Stromal cell of bone marrow (primary cell): ENCODE data around the gene FER.
A peak's percentile ranks its signal among the peaks of the same experiment; 100 is the strongest.
"Not testable (repeated sequence)": the region's sequence is repeated elsewhere in the genome, so short reads cannot be mapped to it uniquely, and the experiment has no call there.

Experiments
- DNase-seq: peaks from one replicate; pipeline ENCODE4 v3.0.0-alpha.2; 2012; ENCODE audit warnings: low read depth

FER gene

DNA sequence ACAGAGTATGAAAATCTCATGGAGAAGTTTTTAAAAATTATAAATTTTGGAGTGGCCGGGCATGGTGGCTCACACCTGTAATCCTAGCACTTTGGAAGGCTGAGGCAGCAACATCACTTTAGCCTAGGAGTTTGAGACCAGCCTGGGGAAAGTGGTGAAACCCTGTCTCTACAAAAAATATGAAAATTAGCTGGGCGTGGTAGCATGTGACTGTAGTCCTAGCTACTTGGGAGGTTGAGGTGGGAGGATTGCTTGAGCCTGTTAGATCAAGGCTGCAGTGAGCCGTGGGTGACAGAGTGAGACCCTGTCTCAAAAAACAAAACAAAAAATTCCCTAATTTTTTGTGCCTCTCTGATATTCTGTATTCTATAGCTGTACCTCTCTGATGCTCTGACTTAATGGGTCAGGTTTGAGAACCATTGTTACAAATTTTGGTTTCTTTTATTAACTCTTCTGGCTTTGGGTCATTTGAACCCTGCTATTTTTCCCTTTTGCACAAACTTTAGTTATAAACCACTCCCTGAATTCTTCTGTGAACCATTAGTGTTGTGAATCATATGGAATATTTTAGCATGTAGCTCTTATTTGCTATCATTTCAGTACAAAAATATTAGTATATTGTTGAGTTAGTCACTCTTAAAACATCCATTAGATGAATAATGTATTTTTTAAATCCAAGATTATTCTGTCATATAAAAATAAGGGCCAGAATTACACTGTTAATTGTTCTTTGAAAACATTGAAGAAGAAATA is 51.0 kb downstream of the FER start:
- no peak for DNase-seq

DNA sequence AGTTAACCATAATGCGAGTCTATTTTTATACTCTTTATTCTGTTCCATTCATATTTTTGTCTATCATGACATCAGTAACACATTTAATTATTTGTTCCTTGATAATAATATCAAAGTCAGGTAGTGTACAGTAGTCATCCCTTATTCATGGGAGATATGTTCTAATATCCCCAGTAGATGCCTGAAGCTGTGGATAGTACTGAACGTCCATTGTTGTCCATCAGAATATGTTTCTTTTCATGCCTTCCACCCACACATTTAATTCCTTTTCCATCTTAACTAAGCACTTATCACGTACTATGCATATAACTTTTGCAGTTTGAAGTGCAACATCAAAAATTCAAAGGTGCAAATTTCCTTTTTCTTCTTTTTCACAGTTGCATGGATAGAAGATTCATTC is 53.6 kb downstream of the FER start:
- DNase-seq: no peak

DNA sequence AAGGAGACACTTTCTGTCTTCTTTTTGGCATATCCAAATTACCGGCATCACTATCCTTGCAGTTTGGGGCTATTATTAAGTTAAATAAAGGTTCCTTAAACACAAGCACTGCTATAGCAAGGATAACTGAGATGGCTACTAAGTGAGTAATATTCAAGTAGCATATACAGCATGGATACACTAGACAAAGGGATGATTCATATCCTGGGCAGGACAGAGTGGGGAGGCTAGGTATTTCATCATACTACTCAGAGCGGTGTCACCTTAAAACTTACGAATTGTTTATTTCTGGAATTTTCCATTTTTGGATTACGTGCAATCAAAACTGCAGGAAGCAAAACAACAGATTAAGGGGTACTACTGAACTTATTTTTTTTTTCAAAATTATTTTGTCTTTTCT is 54.1 kb downstream of the FER start:
- peak; percentile 66 for DNase-seq

DNA sequence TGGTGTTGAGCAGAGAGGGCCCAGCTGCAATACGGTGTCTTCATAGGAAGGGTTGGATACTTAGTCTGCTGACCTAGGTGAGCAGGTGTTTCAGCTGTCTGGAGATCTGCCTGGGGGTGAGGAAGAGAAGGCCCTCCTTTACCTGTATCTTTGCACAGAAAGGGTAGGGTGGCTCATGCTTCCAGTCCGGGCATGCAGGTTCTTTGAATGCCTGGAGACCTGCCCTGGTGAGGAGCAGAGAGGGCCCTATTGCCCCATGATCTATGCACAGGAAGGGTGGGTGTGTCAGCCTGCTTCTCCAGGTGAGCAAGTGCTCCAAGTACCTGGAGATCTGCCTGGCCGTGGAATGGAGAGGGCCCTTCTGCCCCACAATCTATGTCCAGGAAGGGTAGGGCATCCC is 63.0 kb downstream of the FER start:
- DNase-seq: no peak

DNA sequence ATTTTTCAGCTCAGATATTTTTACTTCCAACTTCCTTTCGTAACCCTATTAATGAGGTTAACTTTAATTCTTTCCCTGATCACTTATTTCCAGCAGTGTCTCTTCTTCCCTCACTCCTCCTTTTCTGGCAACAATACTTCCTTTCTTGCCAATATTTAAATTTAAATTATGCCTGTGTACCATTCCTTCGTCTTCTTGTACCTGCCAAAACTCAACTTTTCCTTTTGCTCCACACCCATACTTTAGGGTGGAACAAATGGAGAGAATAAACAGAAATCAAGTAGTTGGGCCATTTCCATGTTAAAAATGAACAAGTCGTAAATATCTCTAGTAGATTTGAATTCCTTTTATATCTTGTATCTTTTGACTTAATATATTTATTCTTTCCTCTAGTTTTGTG is 66.0 kb downstream of the FER start:
- no peak for DNase-seq

DNA sequence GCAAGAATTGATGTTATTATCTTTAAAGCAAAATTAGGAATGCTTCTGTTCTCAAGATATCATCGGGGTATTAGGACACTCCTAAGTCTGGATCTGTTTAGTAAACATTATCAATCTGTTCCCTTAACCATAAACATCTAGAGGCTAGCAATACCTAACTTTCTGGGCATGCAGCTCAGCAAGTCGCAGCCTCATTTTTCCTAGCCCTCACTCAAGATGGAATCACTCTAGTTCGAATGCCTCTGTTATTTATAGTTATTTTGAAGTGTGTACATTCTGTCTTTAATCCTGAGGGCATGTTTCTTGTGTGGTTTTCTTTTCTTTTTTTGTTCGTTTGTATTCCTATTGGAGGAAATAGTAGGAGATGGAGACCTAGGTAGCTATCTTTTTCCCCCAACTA is 66.9 kb downstream of the FER start:
- DNase-seq: no peak

DNA sequence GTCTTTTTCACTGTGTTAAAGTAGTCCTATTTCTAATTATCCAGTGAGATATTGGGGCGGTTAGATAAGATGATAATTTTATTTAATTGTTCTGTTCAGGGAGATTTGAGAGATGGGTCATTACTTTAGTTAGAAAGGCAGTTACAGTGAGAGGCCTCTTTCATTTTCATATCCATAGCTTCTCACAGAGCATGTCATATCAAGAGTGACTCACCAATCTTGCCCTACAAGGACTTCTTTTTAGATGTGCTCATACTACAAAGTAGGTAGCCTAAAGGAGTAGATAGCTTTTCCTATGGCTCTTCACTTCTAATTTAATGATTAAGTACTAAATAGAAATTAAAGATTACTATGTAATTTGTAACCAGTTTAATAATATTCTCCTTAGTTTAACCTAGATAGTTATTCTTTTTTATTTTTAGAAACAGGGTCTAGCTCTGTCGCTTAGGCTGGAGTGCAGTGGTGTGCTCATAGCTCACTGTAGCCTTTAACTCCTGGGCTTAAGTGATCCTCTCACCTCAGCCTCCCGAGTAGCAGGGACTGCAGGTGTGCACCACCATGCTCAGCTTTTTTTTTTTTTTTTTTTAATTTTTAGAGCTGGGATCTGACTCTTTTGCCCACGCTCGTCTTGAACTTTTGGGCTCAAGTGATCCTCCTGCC is 71.0 kb downstream of the FER start:
- DNase-seq: peak; percentile 48

DNA sequence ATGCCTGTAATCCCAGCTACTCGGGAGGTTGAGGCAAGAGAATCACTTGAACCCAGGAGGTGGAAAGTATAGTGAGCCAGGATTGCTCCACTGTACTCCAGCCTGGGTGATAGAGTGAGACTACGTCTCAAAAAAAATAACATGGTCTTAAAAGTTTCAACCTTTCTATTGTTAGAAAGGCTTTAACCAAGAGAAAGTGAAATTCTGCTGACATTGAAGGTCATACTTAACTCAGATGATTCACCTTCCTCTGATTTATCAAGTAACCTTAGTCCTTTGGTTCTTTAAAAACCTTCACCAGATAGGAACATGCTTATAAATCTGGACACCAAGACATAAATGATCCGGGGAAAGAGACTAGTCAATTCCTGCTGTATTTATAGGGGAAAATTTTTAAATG is 73.3 kb downstream of the FER start:
- no peak for DNase-seq

DNA sequence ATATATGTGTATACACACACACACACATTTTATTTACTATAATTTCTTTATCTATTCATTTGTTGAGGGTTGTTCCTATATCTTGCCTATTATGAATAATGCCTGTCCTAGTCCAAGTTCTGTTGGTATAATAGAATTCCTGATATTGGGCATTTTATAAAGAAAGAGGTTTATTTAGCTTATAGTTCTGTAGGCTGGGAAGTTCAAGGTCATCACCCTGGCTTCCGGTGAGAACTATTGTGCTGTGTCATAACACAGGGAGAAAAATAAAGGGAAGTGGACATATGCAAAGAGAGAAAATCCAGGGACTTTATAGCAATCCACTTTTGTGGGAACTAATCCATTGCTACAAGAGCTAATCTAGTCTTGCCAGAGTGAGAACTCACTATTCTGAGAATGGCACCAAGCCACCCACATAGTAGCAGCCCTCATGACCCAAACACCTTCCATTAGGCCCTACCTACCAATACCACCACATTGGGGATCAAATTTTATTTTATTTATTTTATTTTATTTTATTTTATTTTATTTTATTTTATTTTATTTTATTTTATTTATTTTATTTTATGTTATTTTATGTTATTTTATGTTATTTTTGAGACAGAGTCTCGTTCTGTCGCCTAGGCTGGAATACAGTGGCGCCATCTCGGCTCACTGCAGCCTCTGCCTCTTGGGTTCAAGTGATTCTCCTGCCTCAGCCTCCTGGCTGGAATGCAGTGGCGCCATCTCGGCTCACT is 74.7 kb downstream of the FER start:
- no peak for DNase-seq

DNA sequence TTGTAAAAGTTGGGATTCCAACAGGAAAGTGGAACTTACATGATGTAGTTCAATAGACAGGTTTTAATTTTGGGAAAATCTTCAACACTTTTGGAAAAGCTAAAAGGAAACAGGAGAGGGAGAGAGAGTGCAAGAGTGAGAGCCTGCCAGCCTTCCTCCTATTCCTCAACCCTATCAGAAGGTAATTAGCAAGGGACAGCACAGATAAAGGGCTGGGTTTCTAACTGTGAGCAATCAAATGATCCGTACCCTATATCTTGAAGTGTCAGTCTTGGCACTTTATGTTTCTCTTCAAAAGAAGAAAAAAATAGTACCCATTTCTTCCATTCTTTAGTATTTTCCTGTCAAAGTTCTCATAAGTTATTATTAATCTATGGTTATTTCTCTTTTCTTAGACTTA is 79.4 kb downstream of the FER start:
- DNase-seq: no peak

DNA sequence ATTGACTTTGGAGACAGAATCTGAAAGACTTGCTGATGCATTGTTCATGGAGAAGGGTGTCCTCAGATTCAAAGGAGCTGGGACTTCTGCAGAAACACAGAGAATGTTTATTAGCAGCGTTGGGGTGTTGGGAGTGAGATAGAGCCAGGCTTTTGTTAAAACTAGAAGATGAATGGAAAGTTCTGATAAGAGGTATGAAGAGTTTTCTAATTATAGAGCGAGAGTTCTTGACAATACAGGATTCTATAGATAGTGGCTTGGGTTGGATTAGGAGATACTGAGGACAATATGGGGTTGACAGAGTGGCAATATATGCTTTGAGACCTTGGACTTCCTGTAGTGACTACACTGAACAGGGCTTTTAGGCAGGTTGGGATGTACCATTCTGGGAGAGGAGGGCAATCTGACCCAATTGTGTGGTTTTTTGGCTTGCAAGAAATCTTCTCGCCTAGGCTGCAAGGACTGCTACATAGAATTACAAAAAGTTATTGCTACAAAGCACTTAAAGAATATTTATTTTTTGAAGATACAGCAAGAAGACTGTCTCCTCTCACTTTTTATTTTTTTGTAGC is 83.1 kb downstream of the FER start:
- DNase-seq: no peak

DNA sequence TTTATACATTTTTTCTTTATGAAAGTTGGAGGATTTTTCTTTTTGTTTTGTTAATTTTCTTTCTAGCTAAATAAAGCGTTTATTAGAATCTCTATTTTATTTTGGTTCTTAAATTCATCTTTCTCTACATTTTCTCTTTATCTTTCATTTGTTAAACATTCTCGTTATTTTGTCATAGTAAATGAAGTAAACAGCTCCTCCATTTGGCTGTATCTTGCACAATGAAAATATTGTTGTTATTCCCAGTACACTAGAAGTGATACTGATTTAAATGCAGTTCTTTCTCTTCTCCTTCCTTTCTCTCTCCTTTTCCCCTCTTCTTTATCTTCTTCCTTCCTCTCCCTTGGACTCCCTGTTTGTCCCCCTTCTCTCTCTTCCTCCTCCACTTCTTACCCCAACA is 88.8 kb downstream of the FER start:
- DNase-seq: no peak

DNA sequence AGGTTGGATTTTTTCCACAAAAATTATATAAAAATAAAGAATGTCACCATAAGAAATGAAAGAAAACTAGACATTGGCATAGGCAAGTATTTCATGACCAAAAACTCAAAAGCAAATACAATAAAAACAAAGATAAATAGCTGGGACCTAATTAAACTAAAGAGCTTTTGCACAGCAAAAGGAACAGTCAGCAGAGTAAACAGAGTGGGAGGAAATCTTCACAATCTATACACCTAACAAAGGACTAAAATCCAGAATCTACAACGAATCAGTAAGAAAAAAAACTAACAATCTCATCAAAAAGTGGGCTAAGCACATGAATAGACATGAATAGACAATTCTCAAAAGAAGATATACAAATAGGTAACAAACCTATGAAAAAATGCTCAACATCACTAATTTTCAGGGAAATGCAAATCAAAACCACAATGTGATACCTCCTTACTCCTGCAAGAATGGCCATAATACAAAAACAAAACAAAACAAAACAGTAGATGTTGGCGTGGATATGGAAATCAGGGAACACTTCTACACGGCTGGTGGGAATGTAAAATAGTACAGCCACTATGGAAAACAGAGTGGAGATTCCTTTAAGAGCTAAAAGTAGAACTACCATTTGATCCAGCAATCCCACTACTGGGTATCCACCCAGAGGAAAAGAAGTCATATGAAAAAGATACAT is 94.7 kb downstream of the FER start:
- not testable (repeated sequence) for DNase-seq

DNA sequence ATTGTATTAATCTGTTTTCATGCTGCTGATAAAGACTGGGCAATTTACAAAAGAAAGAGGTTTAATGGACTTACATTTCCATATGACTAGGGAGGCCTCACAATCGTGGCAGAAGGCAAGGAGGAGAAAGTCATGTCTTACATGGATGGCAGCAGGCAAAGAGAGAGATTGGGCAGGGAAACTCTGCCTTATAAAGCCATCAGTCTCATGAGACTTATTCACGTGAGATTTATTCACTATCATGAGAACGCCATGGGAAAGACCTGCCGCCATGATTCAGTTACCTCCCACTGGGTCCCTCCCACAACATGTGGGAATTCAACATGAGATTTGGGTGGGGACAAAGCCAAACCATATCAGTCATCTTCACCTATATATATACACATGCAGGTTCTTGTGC is 103.4 kb downstream of the FER start:
- not testable (repeated sequence) for DNase-seq

DNA sequence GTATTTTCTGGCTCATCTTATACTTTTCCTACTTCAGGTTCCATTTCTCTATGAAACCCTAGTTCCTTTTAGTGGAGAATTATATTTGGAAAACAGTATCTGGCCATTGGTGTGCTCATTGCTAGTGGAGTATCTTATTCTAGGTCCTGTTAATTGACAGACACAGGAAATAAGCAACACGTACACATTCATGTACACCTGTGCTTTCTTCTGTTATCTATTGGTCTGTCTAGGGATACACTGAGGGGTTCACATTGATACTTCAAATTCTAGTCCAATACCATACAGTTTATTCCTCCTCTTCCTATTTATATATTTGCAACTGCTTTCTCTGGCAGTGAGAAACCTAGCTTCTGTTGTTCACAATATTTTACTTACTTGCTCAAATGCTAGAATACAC is 110.2 kb downstream of the FER start:
- DNase-seq: no peak

DNA sequence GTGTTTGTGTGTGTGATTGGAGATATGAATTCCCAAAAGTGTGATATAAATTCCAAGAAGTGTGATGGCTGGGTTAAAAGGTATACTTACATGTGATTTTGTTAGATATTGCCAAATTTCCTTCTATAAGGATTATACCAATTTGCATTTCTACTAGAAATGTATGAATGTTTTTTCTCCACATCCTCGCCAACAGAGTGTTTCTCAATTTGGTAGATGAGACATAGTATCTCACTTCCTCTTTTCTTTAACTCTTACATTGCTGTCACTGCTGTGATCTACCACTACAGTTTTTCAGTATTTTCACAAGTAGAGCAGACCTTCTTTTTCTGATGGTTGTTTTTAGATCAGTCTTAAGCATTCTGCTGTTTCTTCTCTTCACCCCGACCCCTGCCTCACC is 111.3 kb downstream of the FER start:
- peak; percentile 3 for DNase-seq

DNA sequence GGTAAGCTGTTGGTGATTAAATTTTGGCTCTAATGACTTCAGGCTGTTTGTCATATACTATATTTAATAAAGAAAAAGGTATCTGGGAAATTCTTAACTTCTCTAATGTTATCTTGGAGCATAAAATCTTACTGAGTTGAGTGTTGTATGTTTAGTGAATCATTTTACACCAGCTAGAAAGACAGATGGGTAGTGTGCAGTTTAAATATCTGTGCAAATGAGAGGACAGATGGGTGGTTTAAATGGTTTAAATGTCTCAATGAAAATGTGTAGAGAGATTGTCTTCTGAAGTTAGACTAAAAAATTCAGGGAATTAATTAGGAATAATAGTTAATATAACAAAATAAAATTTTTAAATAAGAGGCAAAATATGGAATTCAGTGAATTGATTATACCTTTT is 114.5 kb downstream of the FER start:
- DNase-seq: no peak

DNA sequence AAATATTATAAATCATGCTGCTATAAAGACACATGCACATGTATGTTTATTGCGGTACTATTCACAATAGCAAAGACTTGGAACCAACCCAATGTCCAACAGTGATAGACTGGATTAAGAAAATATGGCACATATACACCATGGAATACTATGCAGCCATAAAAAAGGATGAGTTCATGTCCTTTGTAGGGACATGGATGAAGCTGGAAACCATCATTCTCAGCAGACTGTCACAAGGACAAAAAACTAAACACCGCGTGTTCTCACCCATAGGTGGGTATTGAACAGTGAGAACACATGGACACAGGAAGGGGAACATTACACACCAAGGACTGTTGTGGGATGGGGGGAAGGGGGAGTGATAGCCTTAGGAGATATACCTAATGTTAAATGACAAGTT is 118.4 kb downstream of the FER start:
- DNase-seq: not testable (repeated sequence)

DNA sequence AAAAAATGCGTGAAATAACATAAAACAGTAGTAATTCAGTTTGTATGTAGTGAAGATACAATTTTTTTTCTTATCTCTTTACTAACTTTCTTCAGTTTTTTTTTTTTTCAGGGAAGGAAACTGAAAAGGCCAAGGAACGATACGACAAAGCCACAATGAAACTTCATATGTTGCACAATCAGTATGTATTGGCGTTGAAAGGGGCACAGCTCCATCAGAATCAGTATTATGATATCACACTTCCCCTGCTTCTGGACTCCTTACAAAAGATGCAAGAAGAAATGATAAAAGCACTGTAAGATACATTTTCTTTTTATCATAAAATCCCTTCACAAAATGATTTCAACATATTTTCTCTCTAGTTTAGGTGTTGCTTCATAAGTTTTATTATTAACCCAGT is 120.0 kb downstream of the FER start:
- no peak for DNase-seq

DNA sequence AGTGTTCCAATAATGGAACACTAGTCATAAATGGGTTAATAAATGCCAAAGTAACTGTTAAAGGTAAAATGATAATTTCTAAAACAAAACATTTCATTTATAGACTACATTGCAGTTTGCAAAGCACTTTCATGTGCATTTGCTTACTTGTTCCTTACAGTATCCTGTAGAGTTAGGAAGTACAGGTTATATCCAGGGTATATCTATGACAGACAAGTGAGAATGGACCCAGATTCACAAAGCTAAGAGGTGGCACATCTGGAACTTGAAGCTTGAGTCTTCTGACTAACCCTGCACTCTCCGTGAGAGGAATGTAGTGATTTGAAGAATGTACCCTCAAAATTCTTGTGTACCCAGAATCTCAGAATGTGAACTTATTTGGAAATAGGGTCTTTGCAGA is 121.4 kb downstream of the FER start:
- no peak for DNase-seq

DNA sequence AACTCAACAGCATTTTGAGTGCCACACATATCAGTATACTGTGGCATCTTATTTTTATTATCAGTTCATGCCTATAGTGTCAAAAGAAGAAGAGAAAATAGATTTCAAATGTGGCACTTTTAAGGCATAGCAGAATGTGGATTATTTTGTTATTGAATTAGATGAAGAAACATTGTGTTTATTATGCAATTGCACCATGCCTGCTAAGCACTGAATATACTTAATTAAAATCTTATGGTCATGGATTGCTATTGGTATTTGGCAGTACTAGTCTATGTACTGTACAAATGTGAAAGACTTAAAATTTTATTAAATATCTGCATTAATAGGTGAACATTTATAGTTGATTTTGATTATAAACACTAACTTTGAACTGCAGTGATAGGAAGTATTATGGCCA is 128.8 kb downstream of the FER start:
- no peak for DNase-seq

DNA sequence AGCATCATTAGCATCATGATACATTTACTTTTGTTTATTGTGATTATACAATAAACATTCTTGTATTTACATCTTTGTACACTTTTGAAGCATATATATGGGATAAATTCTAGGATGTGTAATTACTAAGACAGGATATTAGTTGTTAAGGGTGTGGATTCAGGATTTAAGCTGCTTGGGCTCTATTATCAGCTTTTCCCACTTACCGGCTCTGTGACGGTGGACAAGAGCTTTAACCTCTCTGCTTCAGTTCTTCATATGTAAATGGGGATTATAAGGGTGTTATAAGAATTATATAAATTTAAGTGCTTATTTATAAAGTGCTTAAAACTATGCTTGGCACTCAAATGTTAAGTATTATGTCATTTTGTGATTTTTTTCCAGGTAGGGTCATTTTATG is 131.1 kb downstream of the FER start:
- DNase-seq: no peak
